KMS-11 (cell line): ENCODE results near the gene SLC27A4.

Experiments used
- H2AFZ ChIP-seq: fragments of 200-600 bp; sonication (generic); 2 replicates; pipeline ENCODE4 v1.6.1; 2016; ENCODE audit warnings: antibody characterized with exemption, mixed run types, low read depth
- H3K27ac ChIP-seq: fragments of 200-600 bp; sonication (generic); 2 replicates; pipeline ENCODE4 v1.6.1; 2016; ENCODE audit warnings: mild to moderate bottlenecking, mixed run types
- H3K27me3 ChIP-seq: fragments of 200-600 bp; sonication (generic); 2 replicates; pipeline ENCODE4 v1.6.1; 2017; ENCODE audit warnings: mild to moderate bottlenecking, low read depth, mixed run types, moderate library complexity; ENCODE audit not compliant: insufficient read depth
- H3K36me3 ChIP-seq: fragments of 200-600 bp; sonication (generic); 2 replicates; pipeline ENCODE4 v1.6.1; 2017; ENCODE audit warnings: mild to moderate bottlenecking, mixed run types; ENCODE audit not compliant: insufficient read depth
- H3K4me1 ChIP-seq: fragments of 200-600 bp; sonication (generic); 2 replicates; pipeline ENCODE4 v1.6.1; 2016; ENCODE audit warnings: mild to moderate bottlenecking, low read depth, mixed run types; ENCODE audit not compliant: poor library complexity, severe bottlenecking
- H3K4me2 ChIP-seq: fragments of 200-600 bp; sonication (generic); 2 replicates; pipeline ENCODE4 v1.7.0; 2016; ENCODE audit warnings: mild to moderate bottlenecking, mixed run types
- H3K4me3 ChIP-seq: fragments of 200-600 bp; sonication (generic); IDR thresholded peaks from 2 replicates; pipeline ENCODE4 v1.6.1; 2017; ENCODE audit warnings: low read depth, low read length, mixed read lengths; ENCODE audit not compliant: insufficient read depth
- H3K79me2 ChIP-seq: fragments of 200-600 bp; sonication (generic); 2 replicates; pipeline ENCODE4 v1.6.1; 2016; ENCODE audit warnings: low read depth, mixed run types; ENCODE audit not compliant: insufficient read depth
- H3K9ac ChIP-seq: fragments of 200-600 bp; sonication (generic); 2 replicates; pipeline ENCODE4 v1.6.1; 2016; ENCODE audit warnings: mild to moderate bottlenecking, mixed run types
- H4K20me1 ChIP-seq: fragments of 200-600 bp; sonication (generic); 2 replicates; pipeline ENCODE4 v1.6.1; 2016; ENCODE audit warnings: mild to moderate bottlenecking, mixed run types; ENCODE audit not compliant: insufficient read depth
- TF ChIP-seq, protein P1 (sequence below): fragments of 200-600 bp; sonication (generic); conservative IDR thresholded peaks from 2 replicates; pipeline ENCODE4 v1.6.1; 2017; ENCODE audit warnings: low read depth, mild to moderate bottlenecking, antibody characterized with exemption, low read length, moderate library complexity, mixed read lengths

The SLC27A4 gene

DNA sequence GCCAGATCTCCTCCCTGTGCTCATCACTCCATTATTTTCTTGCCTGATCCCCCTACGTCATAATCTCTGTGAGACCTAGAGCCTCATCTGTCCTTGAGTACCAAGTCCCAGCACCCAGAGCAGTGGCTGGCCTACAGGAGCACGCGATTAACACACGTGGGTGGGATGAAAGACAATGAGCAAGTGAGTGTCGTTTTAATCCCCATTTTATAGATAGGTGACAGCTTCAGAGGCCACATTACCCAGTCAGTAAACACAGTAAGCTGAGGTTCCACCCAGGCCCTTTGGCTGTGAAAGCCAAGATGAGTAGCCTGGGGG is 35.4 kb upstream of the SLC27A4 start:
- no peak overlapping the region for H3K4me2 ChIP-seq
- no peaks in the 10 kb centered on the region for H4K20me1 ChIP-seq
- no peaks in the 10 kb centered on the region for H3K36me3 ChIP-seq
- no peak overlapping the region for H3K27ac ChIP-seq
- no peaks in the 10 kb centered on the region for H3K27me3 ChIP-seq
- H3K4me1 ChIP-seq = no peaks in the 10 kb centered on the region
- H3K79me2 ChIP-seq = no peaks in the 10 kb centered on the region
- no peak overlapping the region for H3K4me3 ChIP-seq
- no peak overlapping the region for H3K9ac ChIP-seq
- H2AFZ ChIP-seq = no peak overlapping the region
- TF ChIP-seq, protein P1, sequence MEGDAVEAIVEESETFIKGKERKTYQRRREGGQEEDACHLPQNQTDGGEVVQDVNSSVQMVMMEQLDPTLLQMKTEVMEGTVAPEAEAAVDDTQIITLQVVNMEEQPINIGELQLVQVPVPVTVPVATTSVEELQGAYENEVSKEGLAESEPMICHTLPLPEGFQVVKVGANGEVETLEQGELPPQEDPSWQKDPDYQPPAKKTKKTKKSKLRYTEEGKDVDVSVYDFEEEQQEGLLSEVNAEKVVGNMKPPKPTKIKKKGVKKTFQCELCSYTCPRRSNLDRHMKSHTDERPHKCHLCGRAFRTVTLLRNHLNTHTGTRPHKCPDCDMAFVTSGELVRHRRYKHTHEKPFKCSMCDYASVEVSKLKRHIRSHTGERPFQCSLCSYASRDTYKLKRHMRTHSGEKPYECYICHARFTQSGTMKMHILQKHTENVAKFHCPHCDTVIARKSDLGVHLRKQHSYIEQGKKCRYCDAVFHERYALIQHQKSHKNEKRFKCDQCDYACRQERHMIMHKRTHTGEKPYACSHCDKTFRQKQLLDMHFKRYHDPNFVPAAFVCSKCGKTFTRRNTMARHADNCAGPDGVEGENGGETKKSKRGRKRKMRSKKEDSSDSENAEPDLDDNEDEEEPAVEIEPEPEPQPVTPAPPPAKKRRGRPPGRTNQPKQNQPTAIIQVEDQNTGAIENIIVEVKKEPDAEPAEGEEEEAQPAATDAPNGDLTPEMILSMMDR = no peak

DNA sequence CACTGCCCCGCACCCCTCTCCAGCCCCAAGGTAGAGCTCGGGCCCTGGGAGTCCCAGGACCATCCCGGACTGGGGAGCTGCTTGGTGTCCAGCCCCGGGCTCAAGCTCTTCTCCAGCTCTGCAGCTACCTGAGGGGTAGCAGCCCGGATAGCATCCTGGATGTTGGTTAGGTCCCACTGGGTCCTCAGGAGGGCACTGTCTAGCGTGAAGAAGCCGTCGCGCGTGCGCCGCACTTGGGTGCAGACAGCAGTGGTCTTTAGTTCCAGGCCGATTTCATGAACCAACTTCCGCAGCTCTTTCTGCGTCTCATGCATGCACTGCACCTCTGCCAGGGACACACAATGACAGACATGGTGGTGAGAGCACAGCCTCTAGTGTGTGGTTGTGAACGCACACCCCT is 30.8 kb upstream of the SLC27A4 start:
- H2AFZ ChIP-seq = no peak overlapping the region
- H3K79me2 ChIP-seq = no peaks in the 10 kb centered on the region
- no peak overlapping the region for H3K27ac ChIP-seq
- TF ChIP-seq, protein P1 = no peak
- no peak overlapping the region for H3K4me3 ChIP-seq
- H3K36me3 ChIP-seq = no peaks in the 10 kb centered on the region
- no peak overlapping the region for H3K9ac ChIP-seq
- no peak overlapping the region for H3K4me2 ChIP-seq
- no peaks in the 10 kb centered on the region for H4K20me1 ChIP-seq
- no peaks in the 10 kb centered on the region for H3K27me3 ChIP-seq
- no peaks in the 10 kb centered on the region for H3K4me1 ChIP-seq

DNA sequence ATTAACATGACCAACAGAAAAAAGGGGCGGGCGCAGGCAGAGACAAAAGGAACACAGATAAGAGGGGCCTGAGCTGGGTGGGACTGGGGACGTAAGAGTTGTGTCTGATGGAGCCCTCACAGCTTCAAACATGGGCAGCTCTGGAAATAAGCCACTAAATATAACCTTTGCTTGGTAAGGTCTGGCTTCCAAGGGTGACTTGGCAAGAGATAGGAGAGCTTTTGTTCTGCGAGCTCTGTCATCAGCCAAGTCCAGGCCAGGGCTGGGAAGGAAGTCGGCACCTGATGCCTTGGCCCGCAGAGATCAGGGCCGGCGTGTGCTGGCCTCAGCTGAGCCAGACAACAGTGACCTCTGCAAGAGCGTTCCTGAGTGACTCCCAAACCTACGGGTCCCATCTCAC is 29.9 kb upstream of the SLC27A4 start:
- Histone ChIP-seq H3K27ac (no peak overlapping the region), H3K4me1 (no peaks in the 10 kb centered on the region), H2AFZ (no peak overlapping the region), H3K4me2 (no peak overlapping the region), H3K4me3 (no peak overlapping the region), H3K36me3 (no peaks in the 10 kb centered on the region), H4K20me1 (no peaks in the 10 kb centered on the region), H3K79me2 (no peaks in the 10 kb centered on the region), H3K27me3 (no peaks in the 10 kb centered on the region), H3K9ac (no peak overlapping the region)
- TF ChIP-seq, protein P1 = no peak

DNA sequence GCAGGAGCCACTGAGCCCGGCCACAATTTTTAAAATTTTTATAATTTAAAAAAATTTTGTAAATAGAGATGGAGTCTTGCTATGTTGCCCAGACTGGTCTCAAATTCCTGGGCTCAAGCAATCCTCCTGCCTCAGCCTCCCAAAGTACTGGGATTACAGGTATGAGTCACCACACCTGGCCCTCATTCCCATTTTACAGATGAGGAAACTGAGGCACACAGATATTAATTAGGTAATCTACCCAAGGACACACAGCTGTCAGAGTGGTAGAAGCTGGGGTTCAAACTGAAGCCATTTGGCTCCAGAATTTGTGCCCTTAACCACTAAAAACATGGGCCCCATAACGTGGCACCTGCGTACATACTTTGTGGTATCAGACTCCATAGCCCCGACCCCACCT is 25.6 kb upstream of the SLC27A4 start:
- Histone ChIP-seq H2AFZ (no peak overlapping the region), H3K4me1 (no peaks in the 10 kb centered on the region), H3K27ac (no peak overlapping the region), H4K20me1 (no peaks in the 10 kb centered on the region), H3K4me3 (no peak overlapping the region), H3K36me3 (no peaks in the 10 kb centered on the region), H3K27me3 (no peaks in the 10 kb centered on the region), H3K9ac (no peak overlapping the region), H3K4me2 (no peak overlapping the region), H3K79me2 (no peaks in the 10 kb centered on the region)
- TF ChIP-seq, protein P1 = no peak

DNA sequence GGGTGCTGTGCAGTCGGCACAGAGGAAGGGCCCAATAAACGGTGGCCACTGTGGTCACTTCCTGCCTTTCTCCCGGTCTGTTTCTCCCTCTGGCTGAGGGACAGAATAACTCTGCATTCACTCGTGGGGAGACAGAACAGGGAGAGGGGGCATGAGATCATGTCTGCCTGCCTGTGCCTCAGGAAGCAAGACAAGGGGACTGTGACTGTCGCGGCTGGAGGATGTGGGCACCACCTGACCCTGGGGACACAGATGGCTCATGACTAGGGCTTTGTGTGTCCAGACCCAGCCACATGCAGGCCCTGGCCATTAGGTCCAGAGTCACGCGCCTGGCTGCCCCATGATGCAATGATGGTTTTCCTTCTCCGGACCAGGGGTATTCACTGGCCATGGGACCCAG is 23.9 kb upstream of the SLC27A4 start:
- Histone ChIP-seq H2AFZ (no peak overlapping the region), H3K27me3 (no peaks in the 10 kb centered on the region), H3K27ac (no peak overlapping the region), H3K4me2 (no peak overlapping the region), H3K9ac (no peak overlapping the region), H3K79me2 (peaks cover 2% of the 10 kb centered on the region; the same call in 1 of the 2 replicates), H3K4me3 (no peak overlapping the region), H3K4me1 (peaks cover 3% of the 10 kb centered on the region), H4K20me1 (no peaks in the 10 kb centered on the region), H3K36me3 (no peaks in the 10 kb centered on the region)
- TF ChIP-seq, protein P1 = no peak
